Myocyte (in vitro differentiated cells): ENCODE data around the gene ZNF451. TPM values are rescaled to one million over a fixed set of nuclear protein-coding genes. Genes with fewer than 3 reads are reported as not detected.
"Not testable (repeated sequence)": the region's sequence is repeated elsewhere in the genome, so short reads cannot be mapped to it uniquely, and the experiment has no call there.

Source experiments
- DNase-seq: peaks from one replicate; pipeline ENCODE4 v3.0.0-alpha.2; 2012; ENCODE audit warnings: low read depth
- total RNA-seq: library from RNA; depleted of rRNA; stranded (reverse); fragments of >200 nt; gene quantifications from 2 replicates; pipeline ENCODE4 v1.2.3, GENCODE V29; 2014

Gene ZNF451
- total RNA-seq, 1 donor from 2014 or later = 57.3 TPM

DNA sequence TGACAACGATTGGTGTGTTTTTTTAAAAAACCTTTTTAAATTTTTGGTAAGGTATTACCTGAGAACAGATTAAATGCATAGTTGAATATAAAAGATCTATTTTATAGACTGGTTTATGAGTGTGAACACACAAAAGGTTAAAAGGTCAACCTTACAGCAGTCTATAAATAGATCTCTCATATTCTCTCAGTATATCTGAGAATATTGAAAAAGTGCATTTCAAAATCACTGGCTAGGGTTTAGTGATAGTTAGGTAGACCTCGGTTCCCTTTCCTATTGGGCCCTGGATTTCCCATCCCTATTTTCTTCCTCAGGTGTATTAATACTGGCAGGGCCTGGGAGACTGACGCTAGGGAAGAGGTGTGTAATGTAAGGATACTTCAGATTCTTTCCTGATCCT lies 723 bp upstream of the ZNF451 start:
- DNase-seq = no peak

DNA sequence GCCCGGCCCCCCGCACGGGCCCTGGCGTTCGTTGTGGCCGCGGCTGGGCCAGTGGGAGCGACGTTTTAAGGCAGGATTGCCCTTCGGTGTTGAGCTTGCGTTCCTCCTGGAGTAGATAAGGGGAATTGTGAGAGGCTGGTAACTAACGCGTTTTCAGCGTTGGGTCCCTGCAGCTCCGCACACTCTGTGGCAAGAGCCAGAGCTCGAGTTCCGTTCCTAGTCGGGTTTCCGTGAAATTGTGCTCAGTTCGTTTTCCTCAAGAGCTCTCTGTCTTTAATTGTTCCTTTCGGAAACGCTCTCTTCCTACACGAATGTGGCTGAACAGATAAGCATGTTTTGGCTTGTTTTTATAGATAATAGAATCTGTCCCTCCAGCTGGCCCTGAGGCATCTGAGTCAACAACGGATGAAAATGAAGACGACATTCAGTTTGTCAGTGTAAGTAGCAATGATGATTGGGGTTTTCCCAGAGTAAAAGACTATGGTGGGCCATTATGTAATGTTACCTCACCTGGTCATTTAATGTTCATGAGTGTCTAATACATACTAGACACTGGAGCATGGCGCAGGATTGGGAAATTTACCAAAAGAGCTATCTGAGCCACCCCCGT lies 575 bp downstream of the ZNF451 start:
- not testable (repeated sequence) for DNase-seq

- not testable (repeated sequence) for DNase-seq
These were observed 1.4 kb downstream of the ZNF451 start for GRCh38 chr6:57091375-57091774.

DNA sequence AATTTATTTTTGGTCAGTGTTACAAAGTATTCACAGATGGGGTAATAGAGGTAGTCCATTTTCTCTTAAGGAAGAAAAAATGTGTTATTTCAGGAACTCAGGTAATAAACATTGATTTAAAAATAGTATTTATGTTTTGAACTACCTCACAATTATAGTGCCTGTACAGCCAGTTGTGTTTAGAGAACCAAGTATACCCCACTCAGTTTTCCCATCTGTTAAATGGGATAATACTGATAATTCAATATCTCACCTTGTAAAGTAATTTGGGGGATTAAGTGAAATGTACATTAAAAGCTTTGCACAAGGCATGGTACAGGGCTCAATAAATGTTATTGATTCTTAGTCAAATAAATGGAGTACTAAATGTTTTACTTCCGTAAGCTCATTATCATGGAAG lies 4.7 kb downstream of the ZNF451 start:
- no peak for DNase-seq

DNA sequence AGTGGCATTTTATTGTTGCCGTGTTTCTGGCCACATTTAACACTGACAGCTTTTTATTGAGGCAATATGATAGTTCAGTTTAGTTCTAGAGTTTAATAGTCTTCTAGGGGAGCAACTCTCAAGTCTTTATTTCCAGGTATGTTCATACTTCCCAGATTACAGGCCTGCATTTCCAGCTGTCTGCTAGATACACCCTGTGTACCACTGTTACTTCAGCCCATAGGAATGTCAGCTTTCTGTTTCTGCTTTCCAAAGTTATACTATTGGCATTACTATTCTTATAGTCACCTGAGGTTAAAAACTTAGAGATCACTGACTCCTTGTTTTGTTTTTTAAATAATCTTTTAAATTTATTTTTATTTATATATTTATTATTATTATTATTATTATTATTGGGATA lies 7.6 kb downstream of the ZNF451 start:
- peak; percentile 49 for DNase-seq

DNA sequence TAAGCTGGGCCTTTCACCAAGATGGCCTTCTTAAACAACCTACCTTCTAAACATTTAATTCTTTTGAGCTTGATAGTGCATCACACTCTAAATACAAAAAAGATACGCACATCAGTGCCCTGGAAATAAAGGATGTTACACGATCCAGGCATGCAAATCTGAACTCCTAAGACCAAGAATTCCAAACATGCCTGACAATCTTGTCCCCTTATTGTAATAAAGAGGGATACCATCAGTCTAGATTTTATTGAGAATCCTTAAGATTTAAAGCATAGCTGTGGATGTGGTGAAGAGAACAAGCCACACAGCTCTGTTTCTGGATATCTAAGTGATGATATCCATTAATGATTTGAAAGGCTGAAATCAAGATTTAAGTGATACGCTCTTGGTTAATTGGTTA lies 13.0 kb downstream of the ZNF451 start:
- no peak for DNase-seq

- DNase-seq = no peak
These were observed 14.3 kb downstream of the ZNF451 start for GRCh38 chr6:57104336-57104735.

DNA sequence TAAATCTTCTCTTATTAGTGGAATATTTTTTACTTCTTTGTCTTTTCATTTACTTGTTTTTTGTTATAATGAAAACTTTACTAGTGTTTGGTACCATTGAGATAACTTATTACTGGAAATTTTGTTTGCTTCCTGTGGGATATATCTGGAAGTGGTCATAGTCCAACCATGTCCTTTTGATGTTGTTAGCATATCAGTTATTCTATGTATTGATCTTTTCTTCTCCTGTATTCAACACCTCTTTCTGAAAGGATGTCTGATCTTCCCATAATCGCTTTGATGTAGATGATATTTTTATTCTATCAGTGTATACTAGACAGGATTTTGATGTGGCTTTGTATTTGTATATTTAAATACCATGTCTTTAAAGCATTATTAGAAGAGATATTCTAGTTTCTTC lies 17.0 kb downstream of the ZNF451 start:
- no peak for DNase-seq

- DNase-seq = no peak
These were observed 18.7 kb downstream of the ZNF451 start for GRCh38 chr6:57108691-57109090.

GRCh38 chr6:57109880-57110279 lies 19.9 kb downstream of the ZNF451 start:
- DNase-seq = no peak

- no peak for DNase-seq
These were observed 23.1 kb downstream of the ZNF451 start for GRCh38 chr6:57113105-57113504.

- DNase-seq = no peak
These were observed 26.8 kb downstream of the ZNF451 start for GRCh38 chr6:57116776-57117175.

DNA sequence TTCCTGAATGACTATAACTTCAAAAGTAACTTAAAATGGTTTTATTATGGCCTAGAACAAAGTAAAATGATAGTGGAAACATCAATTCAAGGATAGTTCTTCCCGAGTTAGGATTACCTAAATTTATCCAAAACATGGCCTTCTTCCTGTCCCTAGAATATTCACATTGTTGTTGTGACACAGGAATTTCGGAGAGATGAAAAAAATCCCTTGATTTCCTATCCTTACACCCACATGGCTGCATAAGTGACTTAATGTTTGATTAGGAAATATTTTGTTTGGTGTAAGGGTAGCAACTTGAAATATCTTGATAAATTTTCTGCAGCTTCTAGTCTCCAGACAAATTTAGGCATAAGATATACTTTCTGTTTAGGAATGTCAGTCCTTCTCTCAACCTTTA lies 27.8 kb downstream of the ZNF451 start:
- no peak for DNase-seq

- DNase-seq = no peak
These were observed 33.1 kb downstream of the ZNF451 start for GRCh38 chr6:57123111-57123510.

DNA sequence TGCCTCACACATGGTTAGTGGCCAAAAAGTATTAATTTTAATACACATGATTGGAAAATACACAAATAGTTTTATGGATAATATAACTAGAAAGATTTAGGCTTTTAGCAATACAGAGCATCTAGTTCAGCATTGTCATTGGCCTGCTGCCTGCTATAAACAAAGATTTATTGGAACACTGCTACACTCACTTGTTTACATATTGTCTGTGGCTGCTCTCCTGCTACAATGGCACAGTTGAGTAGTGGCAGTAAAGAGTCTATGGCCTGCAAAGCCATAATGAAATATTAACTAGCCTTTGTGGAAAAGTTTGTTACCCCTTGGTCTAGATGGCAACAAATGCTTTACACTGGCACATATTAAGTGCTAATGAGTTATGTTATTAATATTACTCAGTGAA lies 37.8 kb downstream of the ZNF451 start:
- DNase-seq = no peak

DNA sequence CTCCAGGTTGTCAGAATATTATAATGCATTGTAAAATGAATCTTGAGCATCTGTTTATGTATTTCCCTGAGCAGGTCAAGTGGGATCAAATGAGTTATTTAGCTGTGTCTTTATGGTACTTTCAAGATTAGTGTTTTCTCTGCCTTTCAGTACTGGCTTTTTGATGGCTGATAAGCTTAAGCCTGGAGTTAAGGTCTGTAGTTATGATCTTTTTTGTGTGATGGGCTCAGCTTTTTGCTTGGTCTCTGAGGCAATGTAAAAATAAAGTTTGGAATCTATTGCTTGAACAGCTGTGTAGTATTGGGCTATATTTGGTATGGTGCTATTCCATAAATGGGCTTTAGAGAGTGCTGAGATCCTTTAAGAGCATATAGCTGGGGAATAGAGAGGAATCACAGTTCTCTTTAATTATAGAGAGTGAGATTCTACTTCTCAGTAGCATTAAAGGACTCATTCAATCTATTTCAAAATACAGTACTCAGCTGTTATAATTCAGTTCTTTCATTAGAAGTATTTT lies 40.7 kb downstream of the ZNF451 start:
- DNase-seq = peak; percentile 38

DNA sequence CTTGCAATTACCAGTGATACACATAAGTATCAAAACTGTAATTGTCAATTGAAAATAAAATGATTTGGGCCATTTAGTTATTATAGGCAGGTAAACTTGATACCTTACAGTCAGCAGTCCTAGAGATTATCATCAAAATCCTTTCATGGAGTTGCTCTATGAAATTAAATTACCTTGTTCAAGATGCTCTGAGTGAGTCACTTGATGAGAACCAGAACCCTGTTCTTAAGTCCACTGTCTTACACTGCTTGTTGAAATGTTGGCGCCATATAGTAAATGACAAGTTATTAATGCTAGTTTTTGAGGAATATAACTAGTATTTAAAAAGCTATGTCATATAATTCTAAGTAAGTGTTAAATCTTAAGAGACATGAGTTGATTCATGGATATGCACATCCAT lies 45.0 kb downstream of the ZNF451 start:
- no peak for DNase-seq

- peak; percentile 19 for DNase-seq
These were observed 45.9 kb downstream of the ZNF451 start for GRCh38 chr6:57135885-57136284.

- DNase-seq = no peak
These were observed 47.4 kb downstream of the ZNF451 start for GRCh38 chr6:57137350-57137749.

GRCh38 chr6:57138026-57138425 lies 48.0 kb downstream of the ZNF451 start:
- DNase-seq = no peak

DNA sequence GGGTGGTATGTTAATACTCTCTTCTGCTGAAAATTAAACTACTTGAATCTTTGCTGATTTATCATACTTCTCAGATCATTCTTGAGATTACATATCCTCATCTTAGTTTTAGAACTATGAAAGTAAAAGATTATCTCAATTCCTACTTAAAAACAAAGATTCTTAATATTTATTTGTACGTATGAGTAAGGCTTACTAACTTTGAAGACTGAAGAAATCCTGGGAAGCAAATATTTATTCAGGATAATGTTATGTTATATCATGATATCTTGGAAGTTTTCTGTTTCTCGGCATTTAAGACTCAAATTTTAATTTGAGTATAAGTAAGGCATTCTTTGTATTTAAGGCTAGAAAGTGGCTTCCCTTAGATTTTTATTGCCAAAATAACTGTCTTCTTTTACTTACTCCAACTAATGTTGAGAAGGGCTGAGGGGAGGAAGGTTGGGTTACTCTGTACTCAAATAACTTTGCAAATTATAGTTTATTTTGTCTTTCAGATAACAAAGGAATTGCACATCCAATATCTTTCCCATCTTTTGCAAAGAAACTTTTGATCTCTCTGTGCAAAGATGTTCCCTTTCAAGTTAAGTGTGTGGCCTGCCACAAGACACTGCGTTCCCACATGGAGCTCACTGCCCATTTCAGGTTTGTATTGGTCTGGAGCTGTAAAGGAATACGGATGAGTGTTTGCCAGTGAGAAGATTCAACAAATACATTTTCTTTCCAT lies 51.6 kb downstream of the ZNF451 start:
- no peak for DNase-seq

DNA sequence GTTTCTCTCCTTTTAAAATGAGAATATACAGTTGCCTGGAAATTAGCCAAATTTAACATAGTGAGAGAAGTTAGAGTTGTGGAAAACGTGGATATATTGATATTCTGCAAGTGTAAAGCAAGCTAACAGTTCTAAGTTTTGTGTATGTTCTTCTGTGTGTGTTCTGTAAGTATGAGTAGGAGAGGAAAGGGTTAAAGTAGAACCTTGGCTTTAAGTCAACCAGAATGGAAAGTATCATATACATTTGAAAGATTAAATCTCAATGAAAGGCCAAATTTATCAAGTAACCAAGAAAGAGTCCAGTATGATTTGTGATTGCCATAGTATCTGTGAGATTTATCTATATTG lies 52.2 kb downstream of the ZNF451 start:
- no peak for DNase-seq

GRCh38 chr6:57143690-57144089 lies 53.7 kb downstream of the ZNF451 start:
- DNase-seq = no peak
